ENCODE measurements around the gene GPANK1.

DNA sequence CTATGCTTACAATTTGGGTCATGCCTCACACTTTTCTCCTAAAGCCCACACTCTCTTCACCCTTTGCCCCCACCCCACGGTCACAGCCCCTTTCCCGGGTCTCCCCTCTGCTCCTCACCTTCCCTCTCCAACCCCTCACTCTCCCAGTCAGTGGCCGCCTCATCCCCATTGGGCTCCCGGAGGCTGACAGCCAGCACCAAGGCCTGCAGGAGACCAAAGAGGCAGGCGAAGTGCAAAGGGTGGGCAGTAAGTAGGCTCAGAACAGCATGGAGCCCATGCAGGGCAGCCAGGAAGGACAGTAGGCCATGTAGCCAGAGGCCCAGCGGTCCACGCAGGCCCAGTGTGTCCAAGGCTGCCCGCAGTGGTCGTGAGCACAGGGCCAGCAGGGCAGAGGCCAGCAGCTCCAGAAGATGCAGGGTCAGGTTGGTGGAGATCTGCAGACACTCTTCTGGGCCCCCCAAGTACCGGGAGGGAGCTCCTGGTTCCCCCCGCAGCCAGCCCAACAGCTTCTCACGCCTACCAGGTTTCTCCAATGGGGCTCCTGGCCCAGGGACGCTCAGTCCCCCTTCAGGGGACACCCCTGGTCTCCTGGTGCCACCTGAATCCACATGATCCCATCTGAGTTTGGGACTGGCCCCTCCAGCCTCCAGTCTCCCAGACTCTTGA, 5.7 kb downstream of the GPANK1 start:
- TF ChIP-seq, protein P1, sequence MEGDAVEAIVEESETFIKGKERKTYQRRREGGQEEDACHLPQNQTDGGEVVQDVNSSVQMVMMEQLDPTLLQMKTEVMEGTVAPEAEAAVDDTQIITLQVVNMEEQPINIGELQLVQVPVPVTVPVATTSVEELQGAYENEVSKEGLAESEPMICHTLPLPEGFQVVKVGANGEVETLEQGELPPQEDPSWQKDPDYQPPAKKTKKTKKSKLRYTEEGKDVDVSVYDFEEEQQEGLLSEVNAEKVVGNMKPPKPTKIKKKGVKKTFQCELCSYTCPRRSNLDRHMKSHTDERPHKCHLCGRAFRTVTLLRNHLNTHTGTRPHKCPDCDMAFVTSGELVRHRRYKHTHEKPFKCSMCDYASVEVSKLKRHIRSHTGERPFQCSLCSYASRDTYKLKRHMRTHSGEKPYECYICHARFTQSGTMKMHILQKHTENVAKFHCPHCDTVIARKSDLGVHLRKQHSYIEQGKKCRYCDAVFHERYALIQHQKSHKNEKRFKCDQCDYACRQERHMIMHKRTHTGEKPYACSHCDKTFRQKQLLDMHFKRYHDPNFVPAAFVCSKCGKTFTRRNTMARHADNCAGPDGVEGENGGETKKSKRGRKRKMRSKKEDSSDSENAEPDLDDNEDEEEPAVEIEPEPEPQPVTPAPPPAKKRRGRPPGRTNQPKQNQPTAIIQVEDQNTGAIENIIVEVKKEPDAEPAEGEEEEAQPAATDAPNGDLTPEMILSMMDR (IDR thresholded peaks at IDR 0.05): no peak
- TF ChIP-seq POLR2A (IDR thresholded peaks at IDR 0.05): no peak
